Mucosa of descending colon (tissue), 3 donors: ENCODE measurements around the gene BUD31. TPM values are rescaled to one million over a fixed set of nuclear protein-coding genes. Genes with fewer than 3 reads are reported as not detected.

Source experiments
- ATAC-seq: fragments of 200-7000 bp; cut with Tn5 transposase; one replicate; pipeline ENCODE4 v1.9.1; 2020; ENCODE audit warnings: mild to moderate bottlenecking, moderate library complexity
- DNase-seq, 3 donors: peaks; one replicate each; pipeline ENCODE4 v3.0.0-alpha.2; 2020
- H3K36me3 ChIP-seq: fragments of 200-600 bp; one replicate; pipeline ENCODE4 v1.8.0; 2021; ENCODE audit warnings: low read depth, mild to moderate bottlenecking
- H3K4me1 ChIP-seq: fragments of 200-600 bp; one replicate; pipeline ENCODE4 v1.8.0; 2021; ENCODE audit warnings: low read depth, mild to moderate bottlenecking
- H3K4me3 ChIP-seq: fragments of 200-600 bp; one replicate; pipeline ENCODE4 v1.8.0; 2021; ENCODE audit warnings: mild to moderate bottlenecking
- H3K9me3 ChIP-seq: fragments of 200-600 bp; one replicate; pipeline ENCODE4 v1.8.0; 2021; ENCODE audit warnings: mild to moderate bottlenecking
- intact Hi-C, 2 donors: fragments of 100-400 bp; cut with DNase I in 1 of 2; cut with micrococcal nuclease in 1 of 2; formaldehyde crosslinking; loops; one replicate each; pipeline versions ENCODE4 v1.11.0 to v1.11.1; 2022; cut with DNase I, micrococcal nuclease
- total RNA-seq, 3 donors: library from RNA; stranded (reverse); fragmentation: NEBNext Ultra II Directional in 2 of 3; extraction: Animal tissue kit (Norgen Biotek cat#: 25700) in 2 of 3; gene quantifications; one replicate each; pipeline versions ENCODE4 v1.2.1 to v1.2.4, GENCODE V29; 2021 to 2023
- TF ChIP-seq, protein P1 (sequence below): fragments of 200-600 bp; IDR thresholded peaks from one replicate; pipeline ENCODE4 v1.8.0; 2022; ENCODE audit warnings: antibody characterized with exemption, mild to moderate bottlenecking
- donor health status: DM: no; HTN: no; CAD: no; lungs with moderate emphysema.
- donor health status: DM: no; HTN: no; CAD: no.
- donor health status: DM: no; HTN: yes; CAD: no.

BUD31 gene
- total RNA-seq, 3 donors from 2014 or later = 67.3 to 79.5 (median 76.7) TPM

GRCh38 chr7:99372275-99373090, 36.3 kb upstream of the BUD31 start:
- peak; percentile 6 for ATAC-seq
- TF ChIP-seq, protein P1, sequence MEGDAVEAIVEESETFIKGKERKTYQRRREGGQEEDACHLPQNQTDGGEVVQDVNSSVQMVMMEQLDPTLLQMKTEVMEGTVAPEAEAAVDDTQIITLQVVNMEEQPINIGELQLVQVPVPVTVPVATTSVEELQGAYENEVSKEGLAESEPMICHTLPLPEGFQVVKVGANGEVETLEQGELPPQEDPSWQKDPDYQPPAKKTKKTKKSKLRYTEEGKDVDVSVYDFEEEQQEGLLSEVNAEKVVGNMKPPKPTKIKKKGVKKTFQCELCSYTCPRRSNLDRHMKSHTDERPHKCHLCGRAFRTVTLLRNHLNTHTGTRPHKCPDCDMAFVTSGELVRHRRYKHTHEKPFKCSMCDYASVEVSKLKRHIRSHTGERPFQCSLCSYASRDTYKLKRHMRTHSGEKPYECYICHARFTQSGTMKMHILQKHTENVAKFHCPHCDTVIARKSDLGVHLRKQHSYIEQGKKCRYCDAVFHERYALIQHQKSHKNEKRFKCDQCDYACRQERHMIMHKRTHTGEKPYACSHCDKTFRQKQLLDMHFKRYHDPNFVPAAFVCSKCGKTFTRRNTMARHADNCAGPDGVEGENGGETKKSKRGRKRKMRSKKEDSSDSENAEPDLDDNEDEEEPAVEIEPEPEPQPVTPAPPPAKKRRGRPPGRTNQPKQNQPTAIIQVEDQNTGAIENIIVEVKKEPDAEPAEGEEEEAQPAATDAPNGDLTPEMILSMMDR = no peak
- intact Hi-C loops = no loop called here
- Histone ChIP-seq H3K4me1 (peaks cover 16% of the 10 kb centered on the region), H3K36me3 (no peaks in the 10 kb centered on the region), H3K9me3 (no peaks in the 10 kb centered on the region), H3K4me3 (no peak overlapping the region)
- peak in 2 of 3 donors; percentile 52 to 53 for DNase-seq

DNA sequence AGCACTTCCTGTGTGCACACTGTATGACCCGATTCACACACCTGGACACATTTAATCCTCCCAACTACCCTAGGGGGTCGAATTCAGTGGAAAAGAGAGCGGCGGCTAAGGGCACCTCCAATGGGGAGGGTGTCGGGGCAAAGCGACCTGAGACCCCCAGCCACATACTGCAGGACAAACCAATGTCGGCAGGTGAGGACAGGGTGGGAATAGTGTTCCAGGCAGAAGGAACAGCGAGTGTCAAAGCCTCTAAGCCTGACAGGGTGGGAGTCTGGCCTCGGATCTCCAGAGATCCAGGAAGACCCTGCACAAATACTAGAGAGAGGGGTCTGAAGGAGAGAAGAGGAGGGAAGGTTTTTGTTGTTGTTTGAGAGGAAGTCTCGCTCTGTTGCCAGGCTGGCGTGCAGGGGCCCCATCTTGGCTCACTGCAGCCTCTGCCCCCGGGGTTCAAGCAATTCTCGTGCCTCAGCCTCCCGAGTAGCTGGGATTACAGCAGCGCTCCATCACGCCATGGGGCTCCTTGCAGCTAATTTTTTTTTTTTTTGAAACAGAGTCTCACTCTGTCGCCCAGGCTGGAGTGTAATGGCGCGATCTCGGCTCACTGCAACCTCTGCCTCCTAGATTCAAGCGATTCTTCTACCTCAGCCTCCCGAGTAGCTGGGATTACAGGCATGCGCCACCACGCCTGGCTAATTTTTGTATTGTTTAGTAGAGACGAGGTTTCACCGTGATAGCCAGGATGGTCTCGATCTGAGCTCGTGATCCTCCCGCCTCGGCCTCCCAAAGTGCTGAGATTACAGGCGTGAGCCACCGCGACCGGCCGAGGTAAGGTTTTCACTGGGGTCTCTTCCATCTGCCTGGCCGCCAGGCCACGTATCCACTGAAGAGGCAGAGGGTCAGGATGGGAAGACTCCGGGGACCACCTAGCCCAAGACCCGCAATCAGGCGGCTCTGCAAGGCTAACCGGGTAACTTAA, 35.4 kb upstream of the BUD31 start:
- TF ChIP-seq, protein P1 = no peak
- H3K9me3 ChIP-seq = no peaks in the 10 kb centered on the region
- intact Hi-C loops = no loop called here
- H3K36me3 ChIP-seq = no peaks in the 10 kb centered on the region
- H3K4me1 ChIP-seq = peaks cover 16% of the 10 kb centered on the region
- DNase-seq (no peak), ATAC-seq (no peak)
- no peak overlapping the region for H3K4me3 ChIP-seq

DNA sequence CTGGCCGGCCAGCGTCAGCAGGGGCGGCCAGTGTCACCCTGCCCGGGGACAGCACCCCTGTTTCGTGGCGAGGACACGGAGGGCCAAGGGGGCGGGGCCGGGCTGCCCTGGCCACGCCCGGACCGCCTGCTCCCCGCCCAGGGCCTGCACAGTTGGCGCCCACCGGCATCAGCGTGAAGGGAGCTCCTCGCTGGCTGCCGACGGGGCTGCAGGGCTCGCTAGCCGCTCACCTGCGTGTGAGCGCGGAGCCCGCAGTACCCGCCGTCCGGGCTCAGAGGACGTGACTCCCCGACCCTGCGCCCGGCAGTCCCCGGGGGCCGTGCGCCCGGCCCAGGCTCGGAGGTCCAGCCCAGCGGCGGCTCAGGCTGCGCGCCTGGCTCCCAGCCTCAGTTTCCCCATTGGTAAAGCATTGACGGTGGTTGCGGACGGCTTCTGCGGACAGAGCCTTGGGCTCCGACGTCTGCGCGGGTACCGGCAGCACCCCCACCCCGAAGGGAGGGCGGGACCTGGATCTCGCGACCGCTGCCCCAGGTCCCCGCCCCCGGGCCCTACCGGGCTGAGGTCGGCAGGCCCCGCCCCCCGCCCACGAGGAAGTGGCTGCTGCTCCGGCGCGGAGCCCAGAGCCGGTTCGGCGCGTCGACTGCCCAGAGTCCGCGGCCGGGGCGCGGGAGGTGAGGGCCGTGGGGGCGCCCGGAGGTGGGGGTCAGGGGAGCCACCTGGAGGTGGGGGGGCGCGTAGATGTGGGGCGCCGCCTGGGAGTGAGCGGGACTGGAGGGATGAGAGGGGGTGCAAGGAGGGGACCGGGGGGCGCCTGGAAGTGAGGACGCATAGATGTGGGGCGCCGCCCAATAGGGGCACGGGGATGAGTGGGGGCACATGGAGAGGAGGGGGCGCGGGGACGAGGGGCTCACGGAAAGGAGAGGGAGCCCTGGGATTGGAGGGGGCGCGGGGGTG, 34.4 kb upstream of the BUD31 start, which contains the start of gene ARPC1B:
Gene ARPC1B, plus strand, starts transcription at position 620 of the 954 bp plus-strand sequence. CDS start 10,985 bp downstream, outside the sequence.
- intact Hi-C loops = no loop called here
- ATAC-seq = peak; percentile 78
- DNase-seq = peak; percentile 85 to 94 (median 90)
- peaks cover 23% of the 10 kb centered on the region for H3K4me1 ChIP-seq
- TF ChIP-seq, protein P1 = no peak
- no peaks in the 10 kb centered on the region for H3K9me3 ChIP-seq
- no peaks in the 10 kb centered on the region for H3K36me3 ChIP-seq
- H3K4me3 ChIP-seq = peak within 1 kb of the TSS; percentile 67

DNA sequence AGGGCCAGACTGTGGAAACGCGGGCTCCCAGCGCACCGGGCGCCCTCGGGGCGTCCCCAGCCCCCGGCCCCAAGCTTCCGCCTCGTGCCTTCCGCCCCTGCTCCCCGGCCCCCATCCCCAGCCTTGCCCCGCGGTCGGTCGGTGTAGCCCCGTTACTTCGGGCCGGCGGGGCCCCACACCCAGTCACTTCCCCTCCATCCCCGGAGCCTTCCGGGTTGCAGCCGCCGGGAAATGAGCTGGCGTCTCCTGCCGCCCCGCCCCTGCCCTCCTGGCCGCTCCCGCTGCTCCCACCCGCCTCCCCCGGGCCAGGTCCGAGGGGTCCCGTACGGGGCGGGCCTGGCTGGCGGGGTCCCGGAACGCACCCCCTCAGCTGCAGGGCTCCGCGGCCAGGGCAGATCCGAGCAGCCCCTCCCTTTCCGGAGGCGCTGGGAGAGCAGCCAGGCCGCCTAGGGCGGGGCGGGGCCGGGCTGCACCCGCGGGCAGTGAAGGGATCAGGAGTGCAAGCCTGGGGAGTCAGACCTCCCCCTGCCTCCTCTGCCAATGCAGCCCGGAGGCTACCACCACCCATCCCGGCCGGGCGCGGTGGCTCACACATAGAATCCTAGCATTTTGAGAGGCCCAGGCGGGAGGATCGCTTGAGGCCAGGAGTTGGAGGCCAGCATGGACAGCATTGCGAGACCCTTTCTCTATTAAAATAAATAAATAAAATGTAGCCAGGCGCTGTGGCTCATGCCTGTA, 33.5 kb upstream of the BUD31 start:
- TF ChIP-seq, protein P1 = no peak
- peaks cover 31% of the 10 kb centered on the region for H3K4me1 ChIP-seq
- peak; percentile 76 for ATAC-seq
- no peaks in the 10 kb centered on the region for H3K36me3 ChIP-seq
- intact Hi-C loops = no loop called here
- DNase-seq = peak; percentile 86 to 92 (median 92)
- H3K9me3 ChIP-seq = no peaks in the 10 kb centered on the region
- peak overlapping the region; percentile 67 for H3K4me3 ChIP-seq
